DOHH2 (cell line): ENCODE results near the gene CEL.
A peak's percentile ranks its signal among the peaks of the same experiment; 100 is the strongest.

Source experiments
- H3F3A ChIP-seq: fragments of 200-600 bp; sonication (generic), shearing (Covaris generic); 2 replicates; pipeline ENCODE4 v1.6.0; 2016; ENCODE audit warnings: antibody characterized with exemption, mild to moderate bottlenecking; ENCODE audit not compliant: control insufficient read depth, insufficient read depth
- H3K27ac ChIP-seq: fragments of 200-600 bp; sonication (generic); 2 replicates; pipeline ENCODE4 v1.5.1; 2014; ENCODE audit warnings: low read depth, mild to moderate bottlenecking, low read length, moderate library complexity
- H3K27me3 ChIP-seq: fragments of 200-600 bp; sonication (generic); 2 replicates; pipeline ENCODE4 v1.6.1; 2014; ENCODE audit warnings: mild to moderate bottlenecking, low read length, mixed read lengths; ENCODE audit not compliant: control insufficient read depth
- H3K36me3 ChIP-seq: fragments of 200-600 bp; sonication (generic); 2 replicates; pipeline ENCODE4 v1.6.1; 2014; ENCODE audit warnings: mild to moderate bottlenecking, low read length, moderate library complexity, mixed read lengths; ENCODE audit not compliant: control insufficient read depth
- H3K4me1 ChIP-seq: fragments of 200-600 bp; sonication (generic); 2 replicates; pipeline ENCODE4 v1.6.1; 2014; ENCODE audit warnings: mild to moderate bottlenecking, low read length, mixed read lengths; ENCODE audit not compliant: control insufficient read depth
- H3K4me2 ChIP-seq: fragments of 200-600 bp; sonication (generic); 2 replicates; pipeline ENCODE4 v1.6.0; 2014; ENCODE audit warnings: mild to moderate bottlenecking, low read length, moderate library complexity
- H3K4me3 ChIP-seq: fragments of 200-600 bp; sonication (generic); 2 replicates; pipeline ENCODE4 v1.5.1; 2014; ENCODE audit warnings: mild to moderate bottlenecking, low read length, mixed read lengths
- H3K79me2 ChIP-seq: fragments of 200-600 bp; sonication (generic); 2 replicates; pipeline ENCODE4 v1.6.1; 2014; ENCODE audit warnings: mild to moderate bottlenecking, low read length, mixed read lengths; ENCODE audit not compliant: control insufficient read depth
- H3K9me2 ChIP-seq: fragments of 200-600 bp; sonication (generic); replicated peaks from 2 replicates; pipeline ENCODE4 v1.6.1; 2014; ENCODE audit warnings: mild to moderate bottlenecking, low read length, mixed read lengths; ENCODE audit not compliant: control insufficient read depth
- H3K9me3 ChIP-seq: fragments of 200-600 bp; sonication (generic); 2 replicates; pipeline ENCODE4 v1.6.1; 2014; ENCODE audit warnings: antibody characterized with exemption, low read length, mixed read lengths; ENCODE audit not compliant: control insufficient read depth, insufficient read depth
- H4K20me1 ChIP-seq: fragments of 200-600 bp; sonication (generic); 2 replicates; pipeline ENCODE4 v1.6.0; 2014; ENCODE audit warnings: low read depth, mild to moderate bottlenecking, antibody characterized with exemption, low read length, moderate library complexity; ENCODE audit not compliant: control insufficient read depth, insufficient read depth
- EZH2phosphoT487 ChIP-seq: fragments of 200-600 bp; sonication (generic); IDR thresholded peaks from 2 replicates; pipeline ENCODE4 v1.6.1; 2017; ENCODE audit warnings: borderline replicate concordance, mild to moderate bottlenecking, antibody characterized with exemption, low read length, moderate library complexity, mixed read lengths
- TF ChIP-seq, protein P1 (sequence below): fragments of 200-600 bp; sonication (generic); IDR thresholded peaks from one replicate; pipeline ENCODE4 v1.5.1; 2014; ENCODE audit warnings: antibody characterized with exemption, mild to moderate bottlenecking, low read depth, low read length; ENCODE audit not compliant: poor library complexity, severe bottlenecking

Gene CEL

GRCh38 chr9:133027134-133027533 lies 34.6 kb upstream of the CEL start:
- Histone ChIP-seq H3K27ac (no peak overlapping the region), H3K4me2 (peak overlapping the region; percentile 4; the same call in 1 of the 2 replicates)
- TF ChIP-seq, protein P1, sequence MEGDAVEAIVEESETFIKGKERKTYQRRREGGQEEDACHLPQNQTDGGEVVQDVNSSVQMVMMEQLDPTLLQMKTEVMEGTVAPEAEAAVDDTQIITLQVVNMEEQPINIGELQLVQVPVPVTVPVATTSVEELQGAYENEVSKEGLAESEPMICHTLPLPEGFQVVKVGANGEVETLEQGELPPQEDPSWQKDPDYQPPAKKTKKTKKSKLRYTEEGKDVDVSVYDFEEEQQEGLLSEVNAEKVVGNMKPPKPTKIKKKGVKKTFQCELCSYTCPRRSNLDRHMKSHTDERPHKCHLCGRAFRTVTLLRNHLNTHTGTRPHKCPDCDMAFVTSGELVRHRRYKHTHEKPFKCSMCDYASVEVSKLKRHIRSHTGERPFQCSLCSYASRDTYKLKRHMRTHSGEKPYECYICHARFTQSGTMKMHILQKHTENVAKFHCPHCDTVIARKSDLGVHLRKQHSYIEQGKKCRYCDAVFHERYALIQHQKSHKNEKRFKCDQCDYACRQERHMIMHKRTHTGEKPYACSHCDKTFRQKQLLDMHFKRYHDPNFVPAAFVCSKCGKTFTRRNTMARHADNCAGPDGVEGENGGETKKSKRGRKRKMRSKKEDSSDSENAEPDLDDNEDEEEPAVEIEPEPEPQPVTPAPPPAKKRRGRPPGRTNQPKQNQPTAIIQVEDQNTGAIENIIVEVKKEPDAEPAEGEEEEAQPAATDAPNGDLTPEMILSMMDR, result no peak
- TF ChIP-seq EZH2phosphoT487, result no peak

DNA sequence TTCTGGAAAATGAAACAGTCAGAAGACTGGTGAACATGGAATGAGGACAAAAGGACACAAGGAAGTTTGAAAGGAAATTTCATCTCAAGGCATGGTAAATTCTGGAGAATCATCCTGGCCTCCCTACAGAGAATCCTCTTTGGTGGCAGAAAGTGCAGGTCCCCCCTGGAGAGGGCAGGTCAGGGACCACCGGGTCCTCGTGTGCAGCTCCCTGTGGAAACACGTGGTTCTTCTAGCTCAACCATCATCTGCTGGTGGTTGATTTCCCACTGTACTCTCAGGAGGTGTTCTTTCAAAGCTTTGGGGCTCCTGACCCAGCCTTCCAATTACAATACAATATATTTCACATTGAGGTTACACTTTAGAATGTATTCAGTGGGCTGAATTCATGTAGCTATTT lies 33.6 kb upstream of the CEL start:
- no peak for TF ChIP-seq EZH2phosphoT487
- TF ChIP-seq, protein P1, result no peak
- H3K27ac ChIP-seq, result no peak overlapping the region
- H3K4me3 ChIP-seq, result no peak overlapping the region
- peaks cover 6% of the 10 kb centered on the region; the same call in 1 of the 2 replicates for H3F3A ChIP-seq
- peaks cover 20% of the 10 kb centered on the region for H3K36me3 ChIP-seq
- H3K79me2 ChIP-seq, result peaks cover 42% of the 10 kb centered on the region
- no peaks in the 10 kb centered on the region for H3K9me2 ChIP-seq
- peaks cover 39% of the 10 kb centered on the region for H3K4me1 ChIP-seq
- H3K4me2 ChIP-seq, result no peak overlapping the region
- no peaks in the 10 kb centered on the region for H4K20me1 ChIP-seq
- H3K9me3 ChIP-seq, result no peaks in the 10 kb centered on the region
- H3K27me3 ChIP-seq, result no peaks in the 10 kb centered on the region

More at GRCh38 chr9:133027134-133027533, 34.6 kb upstream of the CEL start:
- Histone ChIP-seq H3K4me3 (no peak overlapping the region), H3K4me1 (peaks cover 44% of the 10 kb centered on the region), H3K36me3 (peaks cover 9% of the 10 kb centered on the region), H3K27me3 (no peaks in the 10 kb centered on the region), H3K9me3 (no peaks in the 10 kb centered on the region), H4K20me1 (no peaks in the 10 kb centered on the region), H3K79me2 (peaks cover 31% of the 10 kb centered on the region), H3K9me2 (no peaks in the 10 kb centered on the region), H3F3A (peaks cover 6% of the 10 kb centered on the region; the same call in 1 of the 2 replicates)

- Histone ChIP-seq H3K79me2 (peaks cover 59% of the 10 kb centered on the region), H3F3A (peaks cover 6% of the 10 kb centered on the region; the same call in 1 of the 2 replicates), H3K4me3 (peak overlapping the region; percentile 92)
Observed at GRCh38 chr9:133029994-133030316, 31.8 kb upstream of the CEL start.

More at GRCh38 chr9:133029994-133030316, 31.8 kb upstream of the CEL start:
- Histone ChIP-seq H3K9me2 (no peaks in the 10 kb centered on the region), H3K27ac (peak overlapping the region; percentile 43), H3K9me3 (no peaks in the 10 kb centered on the region), H3K4me2 (peak overlapping the region; percentile 81), H3K36me3 (peaks cover 27% of the 10 kb centered on the region), H4K20me1 (no peaks in the 10 kb centered on the region), H3K27me3 (no peaks in the 10 kb centered on the region), H3K4me1 (peaks cover 34% of the 10 kb centered on the region)
- TF ChIP-seq, protein P1, result no peak
- no peak for TF ChIP-seq EZH2phosphoT487
